ENCODE measurements around the gene FADS3. TPM values are rescaled to one million over a fixed set of nuclear protein-coding genes. Genes with fewer than 3 reads are reported as not detected.

The FADS3 gene
- total and polyA plus RNA-seq, 9 of the 15 experiments (the other 6 are each of a cell fraction or from before 2014, with no cell fraction given), result 0.97 to 148 (median 92.7) TPM

- TF ChIP-seq DEAF1 (CRISPR knock-in tag; IDR thresholded peaks at IDR 0.05) (no peak), ETS2 (tag; IDR thresholded peaks at IDR 0.05; ENCODE audit: borderline replicate concordance, poor library complexity, severe bottlenecking) (no peak), HES1 (IDR thresholded peaks at IDR 0.05; ENCODE audit: low read depth) (no peak), THRA (IDR thresholded peaks at IDR 0.05) (no peak), ZFP30 (CRISPR knock-in tag; IDR thresholded peaks at IDR 0.05; ENCODE audit: borderline replicate concordance) (no peak), ZNF830 (CRISPR knock-in tag; IDR thresholded peaks at IDR 0.05) (no peak), PRPF4 (IDR thresholded peaks at IDR 0.05; ENCODE audit: insufficient read depth, low read depth, low read length, poor library complexity, severe bottlenecking) (no peak), KAT2B (IDR thresholded peaks at IDR 0.05; ENCODE audit: low read depth, low read length) (no peak), YBX1 (IDR thresholded peaks at IDR 0.05) (no peak), ZMIZ1 (IDR thresholded peaks at IDR 0.05; ENCODE audit: low read depth in 2 of 2, low read length in 2 of 2) (peak in 1 of 2 experiments; percentile 83; a peak in 2 of 4 replicates), PHF20 (IDR thresholded peaks at IDR 0.05; ENCODE audit: partially characterized antibody) (no peak), MAFG (tag; conservative IDR thresholded peaks at IDR 0.05) (no peak), ZNF184 (CRISPR knock-in tag; IDR thresholded peaks at IDR 0.05) (no peak), DNMT1 (IDR thresholded peaks at IDR 0.05) (no peak), ADNP (tag; IDR thresholded peaks at IDR 0.05) (no peak), ZFX (CRISPR knock-in tag; IDR thresholded peaks at IDR 0.05) (peak; percentile 61), TAF15 (IDR thresholded peaks at IDR 0.05; ENCODE audit: low read depth, low read length) (no peak)
- TF ChIP-seq, protein P1, sequence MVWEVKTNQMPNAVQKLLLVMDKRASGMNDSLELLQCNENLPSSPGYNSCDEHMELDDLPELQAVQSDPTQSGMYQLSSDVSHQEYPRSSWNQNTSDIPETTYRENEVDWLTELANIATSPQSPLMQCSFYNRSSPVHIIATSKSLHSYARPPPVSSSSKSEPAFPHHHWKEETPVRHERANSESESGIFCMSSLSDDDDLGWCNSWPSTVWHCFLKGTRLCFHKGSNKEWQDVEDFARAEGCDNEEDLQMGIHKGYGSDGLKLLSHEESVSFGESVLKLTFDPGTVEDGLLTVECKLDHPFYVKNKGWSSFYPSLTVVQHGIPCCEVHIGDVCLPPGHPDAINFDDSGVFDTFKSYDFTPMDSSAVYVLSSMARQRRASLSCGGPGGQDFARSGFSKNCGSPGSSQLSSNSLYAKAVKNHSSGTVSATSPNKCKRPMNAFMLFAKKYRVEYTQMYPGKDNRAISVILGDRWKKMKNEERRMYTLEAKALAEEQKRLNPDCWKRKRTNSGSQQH (CRISPR knock-in tag; IDR thresholded peaks at IDR 0.05), result no peak; the same call in 1 of the 2 replicates
These were observed 56.9 kb downstream of the FADS3 start (continued) for GRCh38 chr11:61834278-61835048.

Data from K562 (cell line).